SK-N-SH treated with all-trans-retinoic acid at 6 μM for 48 hours (cell line): ENCODE measurements around the gene DUS2.
A peak's percentile ranks its signal among the peaks of the same experiment; 100 is the strongest.
"Not testable (repeated sequence)": the region's sequence is repeated elsewhere in the genome, so short reads cannot be mapped to it uniquely, and the experiment has no call there.

ENCODE experiments used
- ATAC-seq: fragments of 200-7000 bp; cut with Tn5 transposase; 3 replicates; pipeline ENCODE4 v1.9.1; 2020; ENCODE audit warnings: mild to moderate bottlenecking, moderate library complexity
- BACH2 ChIP-seq: fragments of 250-450 bp; sonication (Bioruptor Pico); IDR thresholded peaks from 2 replicates; pipeline ENCODE4 v1.9.0; 2021; ENCODE audit warnings: mild to moderate bottlenecking, borderline replicate concordance
- CREB5 ChIP-seq: fragments of 250-450 bp; sonication (Bioruptor Pico); IDR thresholded peaks from 2 replicates; pipeline ENCODE4 v1.5.1; 2020; ENCODE audit warnings: low read depth, mild to moderate bottlenecking, moderate library complexity
- CSDC2 ChIP-seq: fragments of 250-450 bp; sonication (Bioruptor Pico); IDR thresholded peaks from 2 replicates; pipeline ENCODE4 v1.5.0; 2020; ENCODE audit warnings: mild to moderate bottlenecking, moderate library complexity
- ESRRG ChIP-seq: fragments of 250-450 bp; sonication (Bioruptor Pico); IDR thresholded peaks from 2 replicates; pipeline ENCODE4 v1.6.1; 2021; ENCODE audit warnings: mild to moderate bottlenecking
- PATZ1 ChIP-seq: fragments of 250-450 bp; sonication (Bioruptor Pico); IDR thresholded peaks from 2 replicates; pipeline ENCODE4 v1.8.0; 2020; ENCODE audit warnings: mild to moderate bottlenecking, moderate library complexity, borderline replicate concordance
- PPARA ChIP-seq: fragments of 250-450 bp; sonication (Bioruptor Pico); IDR thresholded peaks from 2 replicates; pipeline ENCODE4 v1.5.0; 2020; ENCODE audit warnings: mild to moderate bottlenecking, borderline replicate concordance
- SNAI2 ChIP-seq: fragments of 250-450 bp; sonication (Bioruptor Pico); IDR thresholded peaks from 2 replicates; pipeline ENCODE4 v1.5.0; 2020; ENCODE audit warnings: mild to moderate bottlenecking, moderate library complexity
- TCF4 ChIP-seq: fragments of 250-450 bp; sonication (Bioruptor Pico); IDR thresholded peaks from 2 replicates; pipeline ENCODE4 v1.8.0; 2021; ENCODE audit warnings: mild to moderate bottlenecking, moderate library complexity, borderline replicate concordance
- TOX ChIP-seq: fragments of 250-450 bp; sonication (Bioruptor Pico); IDR thresholded peaks from 2 replicates; pipeline ENCODE4 v1.8.0; 2021; ENCODE audit warnings: mild to moderate bottlenecking, moderate library complexity, borderline replicate concordance
- TSHZ2 ChIP-seq: fragments of 250-450 bp; sonication (Bioruptor Pico); IDR thresholded peaks from 2 replicates; pipeline ENCODE4 v1.5.0; 2020; ENCODE audit warnings: mild to moderate bottlenecking, moderate library complexity
- ZC3H10 ChIP-seq: fragments of 250-450 bp; sonication (Bioruptor Pico); IDR thresholded peaks from 2 replicates; pipeline ENCODE4 v1.5.1; 2021; ENCODE audit warnings: mild to moderate bottlenecking, moderate library complexity
- ZFP3 ChIP-seq: fragments of 250-450 bp; sonication (Bioruptor Pico); IDR thresholded peaks from 2 replicates; pipeline ENCODE4 v1.5.0; 2020; ENCODE audit warnings: mild to moderate bottlenecking, moderate library complexity
- ZFP30 ChIP-seq: fragments of 450-650 bp; formaldehyde crosslinking; IDR thresholded peaks from 2 replicates; pipeline ENCODE4 v1.5.0; 2022; ENCODE audit warnings: mild to moderate bottlenecking, moderate library complexity
- ZNF8 ChIP-seq: fragments of 450-650 bp; formaldehyde crosslinking; IDR thresholded peaks from 2 replicates; pipeline ENCODE4 v1.5.0; 2020; ENCODE audit warnings: mild to moderate bottlenecking, moderate library complexity
- TF ChIP-seq, protein P1 (sequence below): fragments of 250-450 bp; sonication (Bioruptor Pico); IDR thresholded peaks from 2 replicates; pipeline ENCODE4 v1.5.1; 2021; ENCODE audit warnings: mild to moderate bottlenecking, moderate library complexity
- TF ChIP-seq, protein P2 (sequence below): fragments of 250-450 bp; sonication (Bioruptor Pico); IDR thresholded peaks from 2 replicates; pipeline ENCODE4 v1.8.0; 2021; ENCODE audit warnings: low read depth, mild to moderate bottlenecking, moderate library complexity, borderline replicate concordance

DUS2 gene

GRCh38 chr16:68021490-68021889 lies 1.6 kb upstream of the DUS2 start:
- TF ChIP-seq CREB5 (no peak), TOX (no peak), ZFP30 (no peak)
- TF ChIP-seq, protein P1, sequence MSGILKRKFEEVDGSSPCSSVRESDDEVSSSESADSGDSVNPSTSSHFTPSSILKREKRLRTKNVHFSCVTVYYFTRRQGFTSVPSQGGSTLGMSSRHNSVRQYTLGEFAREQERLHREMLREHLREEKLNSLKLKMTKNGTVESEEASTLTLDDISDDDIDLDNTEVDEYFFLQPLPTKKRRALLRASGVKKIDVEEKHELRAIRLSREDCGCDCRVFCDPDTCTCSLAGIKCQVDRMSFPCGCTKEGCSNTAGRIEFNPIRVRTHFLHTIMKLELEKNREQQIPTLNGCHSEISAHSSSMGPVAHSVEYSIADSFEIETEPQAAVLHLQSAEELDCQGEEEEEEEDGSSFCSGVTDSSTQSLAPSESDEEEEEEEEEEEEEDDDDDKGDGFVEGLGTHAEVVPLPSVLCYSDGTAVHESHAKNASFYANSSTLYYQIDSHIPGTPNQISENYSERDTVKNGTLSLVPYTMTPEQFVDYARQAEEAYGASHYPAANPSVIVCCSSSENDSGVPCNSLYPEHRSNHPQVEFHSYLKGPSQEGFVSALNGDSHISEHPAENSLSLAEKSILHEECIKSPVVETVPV: no peak

DNA sequence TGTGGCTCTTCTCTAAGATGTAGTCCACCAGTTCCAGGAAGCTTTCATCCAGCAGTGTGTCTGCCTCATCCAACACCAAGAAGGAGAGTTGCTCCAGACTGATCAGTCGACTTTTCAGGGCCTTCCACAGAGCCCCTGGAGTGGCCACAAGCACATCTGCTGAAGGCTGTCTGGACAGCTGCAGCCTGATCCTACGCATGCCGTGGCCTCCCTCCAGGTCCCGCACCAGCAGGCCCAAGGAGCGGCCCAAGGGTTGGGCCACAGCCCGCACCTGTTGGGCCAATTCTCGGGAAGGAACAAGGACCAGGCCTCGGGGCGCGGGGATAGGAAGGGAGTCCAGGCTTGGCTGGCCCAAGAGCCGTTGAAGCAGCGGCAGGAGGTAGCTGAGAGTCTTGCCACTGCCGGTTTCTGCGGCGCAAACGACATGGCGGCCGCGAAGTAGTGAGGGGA lies 781 bp upstream of the DUS2 start:
- peak; percentile 19 for ATAC-seq
- TF ChIP-seq SNAI2 (CRISPR knock-in tag) (no peak), CSDC2 (no peak), TOX (no peak), ESRRG (CRISPR knock-in tag) (no peak), TSHZ2 (CRISPR knock-in tag) (no peak), PATZ1 (CRISPR knock-in tag) (no peak), PPARA (CRISPR knock-in tag) (no peak), ZC3H10 (no peak)

More at GRCh38 chr16:68021490-68021889, 1.6 kb upstream of the DUS2 start:
- no peak for ATAC-seq

DNA sequence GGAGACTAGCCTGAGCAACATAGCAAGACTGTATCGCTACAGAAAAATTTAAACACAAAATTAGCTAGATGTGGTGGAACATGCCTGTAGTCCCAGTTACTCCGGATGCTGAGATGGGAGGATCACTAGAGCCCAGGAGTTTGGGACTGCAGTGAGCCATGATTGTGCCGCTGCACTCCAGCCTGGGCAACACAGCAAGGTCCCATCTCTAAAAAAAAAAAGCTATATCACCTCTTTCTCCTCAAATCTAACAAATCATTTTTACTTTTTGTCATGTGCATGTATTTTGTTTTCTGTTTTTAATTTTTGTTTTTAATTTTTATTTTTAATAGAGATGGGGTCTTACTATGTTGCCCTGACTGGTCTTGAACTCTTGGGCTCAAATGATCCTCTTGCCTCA lies 5.9 kb downstream of the DUS2 start:
- ATAC-seq: no peak
- TF ChIP-seq ZFP3 (CRISPR knock-in tag) (no peak), TOX (no peak), PATZ1 (CRISPR knock-in tag) (no peak), BACH2 (no peak), CREB5 (no peak), ZNF8 (no peak), TCF4 (no peak), ZFP30 (no peak), TSHZ2 (CRISPR knock-in tag) (no peak)
- TF ChIP-seq, protein P1: no peak
- TF ChIP-seq, protein P2, sequence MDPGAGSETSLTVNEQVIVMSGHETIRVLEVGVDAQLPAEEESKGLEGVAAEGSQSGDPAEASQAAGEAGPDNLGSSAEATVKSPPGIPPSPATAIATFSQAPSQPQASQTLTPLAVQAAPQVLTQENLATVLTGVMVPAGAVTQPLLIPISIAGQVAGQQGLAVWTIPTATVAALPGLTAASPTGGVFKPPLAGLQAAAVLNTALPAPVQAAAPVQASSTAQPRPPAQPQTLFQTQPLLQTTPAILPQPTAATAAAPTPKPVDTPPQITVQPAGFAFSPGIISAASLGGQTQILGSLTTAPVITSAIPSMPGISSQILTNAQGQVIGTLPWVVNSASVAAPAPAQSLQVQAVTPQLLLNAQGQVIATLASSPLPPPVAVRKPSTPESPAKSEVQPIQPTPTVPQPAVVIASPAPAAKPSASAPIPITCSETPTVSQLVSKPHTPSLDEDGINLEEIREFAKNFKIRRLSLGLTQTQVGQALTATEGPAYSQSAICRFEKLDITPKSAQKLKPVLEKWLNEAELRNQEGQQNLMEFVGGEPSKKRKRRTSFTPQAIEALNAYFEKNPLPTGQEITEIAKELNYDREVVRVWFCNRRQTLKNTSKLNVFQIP (CRISPR knock-in tag): no peak
- TF ChIP-seq, all 23 proteins: peak for 0

GRCh38 chr16:68030108-68030507 lies 7.0 kb downstream of the DUS2 start:
- not testable (repeated sequence) for ATAC-seq
